ENCODE results near the gene PLEKHG5.

DNA sequence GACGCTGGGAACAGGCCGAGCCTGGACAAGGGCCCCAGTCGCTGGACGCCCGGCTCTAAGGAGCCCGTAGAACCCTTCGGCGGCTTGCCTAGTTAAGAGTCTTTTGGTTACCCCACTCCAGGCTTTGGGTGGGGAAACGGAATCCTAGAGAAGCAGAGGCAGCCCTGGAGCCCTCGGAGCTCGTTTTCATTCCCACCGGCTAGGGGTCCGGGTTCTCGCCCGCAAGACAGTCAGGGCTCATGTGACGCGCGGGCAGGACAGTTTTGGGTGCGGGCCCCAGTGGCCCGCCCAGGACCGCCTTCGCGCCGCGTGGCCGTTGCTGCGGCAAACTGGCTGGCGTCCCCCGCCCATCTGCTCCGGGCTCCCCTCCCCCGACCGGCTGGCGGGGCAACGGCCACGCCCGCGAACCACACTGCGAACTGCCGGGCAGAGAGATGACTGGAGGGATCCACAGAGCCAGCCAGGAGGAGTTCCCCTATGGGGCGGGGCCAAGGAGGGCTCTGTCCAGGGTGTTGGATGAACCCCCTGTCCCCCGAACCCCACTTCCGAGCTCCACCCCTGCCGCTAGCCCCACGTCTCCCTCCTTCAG, 70.9 kb downstream of the PLEKHG5 start:
- TF ChIP-seq, protein P1, sequence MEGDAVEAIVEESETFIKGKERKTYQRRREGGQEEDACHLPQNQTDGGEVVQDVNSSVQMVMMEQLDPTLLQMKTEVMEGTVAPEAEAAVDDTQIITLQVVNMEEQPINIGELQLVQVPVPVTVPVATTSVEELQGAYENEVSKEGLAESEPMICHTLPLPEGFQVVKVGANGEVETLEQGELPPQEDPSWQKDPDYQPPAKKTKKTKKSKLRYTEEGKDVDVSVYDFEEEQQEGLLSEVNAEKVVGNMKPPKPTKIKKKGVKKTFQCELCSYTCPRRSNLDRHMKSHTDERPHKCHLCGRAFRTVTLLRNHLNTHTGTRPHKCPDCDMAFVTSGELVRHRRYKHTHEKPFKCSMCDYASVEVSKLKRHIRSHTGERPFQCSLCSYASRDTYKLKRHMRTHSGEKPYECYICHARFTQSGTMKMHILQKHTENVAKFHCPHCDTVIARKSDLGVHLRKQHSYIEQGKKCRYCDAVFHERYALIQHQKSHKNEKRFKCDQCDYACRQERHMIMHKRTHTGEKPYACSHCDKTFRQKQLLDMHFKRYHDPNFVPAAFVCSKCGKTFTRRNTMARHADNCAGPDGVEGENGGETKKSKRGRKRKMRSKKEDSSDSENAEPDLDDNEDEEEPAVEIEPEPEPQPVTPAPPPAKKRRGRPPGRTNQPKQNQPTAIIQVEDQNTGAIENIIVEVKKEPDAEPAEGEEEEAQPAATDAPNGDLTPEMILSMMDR (IDR thresholded peaks at IDR 0.05): no peak
- no peak for TF ChIP-seq POLR2A (IDR thresholded peaks at IDR 0.05)

Data from right lobe of liver (tissue), 4 donors.